Measurements from ENCODE around the gene BRMS1.

- TF ChIP-seq CTCF (IDR thresholded peaks at IDR 0.05; ENCODE audit: poor library complexity) (no peak), EZH2phosphoT487 (IDR thresholded peaks at IDR 0.05; ENCODE audit: low read depth, severe bottlenecking, unreplicated experiment) (no peak)
These were observed 23.3 kb downstream of the BRMS1 start for GRCh38 chr11:66321606-66322005.
